GM18519 (cell line): ENCODE measurements around the gene DHRS12.
"Not testable (repeated sequence)": the region's sequence is repeated elsewhere in the genome, so short reads cannot be mapped to it uniquely, and the experiment has no call there.

Experiments
- ATAC-seq: cut with Tn5 transposase; IDR thresholded peaks from one replicate; pipeline ENCODE4 v1.9.1; 2021; ENCODE audit warnings: mild to moderate bottlenecking, moderate library complexity; ENCODE audit not compliant: unreplicated experiment, low FRiP score

Gene DHRS12

GRCh38 chr13:51828730-51829567, 25.0 kb upstream of the DHRS12 start:
- no peak for ATAC-seq

GRCh38 chr13:51827254-51827653, 23.3 kb upstream of the DHRS12 start:
- no peak for ATAC-seq

GRCh38 chr13:51826606-51827005, 22.6 kb upstream of the DHRS12 start:
- ATAC-seq: no peak

- no peak for ATAC-seq
Measured at GRCh38 chr13:51825681-51826254, 21.8 kb upstream of the DHRS12 start.

- no peak for ATAC-seq
Measured at GRCh38 chr13:51825165-51825592, 21.2 kb upstream of the DHRS12 start.

GRCh38 chr13:51824712-51825111, 20.7 kb upstream of the DHRS12 start:
- ATAC-seq: not testable (repeated sequence)

GRCh38 chr13:51823863-51824262, 19.9 kb upstream of the DHRS12 start:
- no peak for ATAC-seq

- ATAC-seq: no peak
Measured at GRCh38 chr13:51823359-51823758, 19.4 kb upstream of the DHRS12 start.

GRCh38 chr13:51822106-51822815, 18.3 kb upstream of the DHRS12 start:
- ATAC-seq: no peak

GRCh38 chr13:51821606-51822005, 17.6 kb upstream of the DHRS12 start:
- ATAC-seq: no peak

GRCh38 chr13:51820016-51820597, 16.1 kb upstream of the DHRS12 start:
- no peak for ATAC-seq

GRCh38 chr13:51819544-51819943, 15.6 kb upstream of the DHRS12 start:
- ATAC-seq: no peak

- ATAC-seq: no peak
Measured at GRCh38 chr13:51818781-51819511, 15.0 kb upstream of the DHRS12 start.

GRCh38 chr13:51818276-51818675, 14.3 kb upstream of the DHRS12 start:
- no peak for ATAC-seq

GRCh38 chr13:51817717-51818116, 13.8 kb upstream of the DHRS12 start:
- no peak for ATAC-seq

- ATAC-seq: no peak
Measured at GRCh38 chr13:51816604-51817249, 12.8 kb upstream of the DHRS12 start.

GRCh38 chr13:51815848-51816247, 11.9 kb upstream of the DHRS12 start:
- no peak for ATAC-seq

- peak; percentile 65 for ATAC-seq
Measured at GRCh38 chr13:51814825-51815650, 11.1 kb upstream of the DHRS12 start.

- ATAC-seq: no peak
Measured at GRCh38 chr13:51814071-51814470, 10.1 kb upstream of the DHRS12 start.
